Liver (tissue), 3 donors: ENCODE results near the gene SMG7.

ENCODE experiments used
- CTCF ChIP-seq: fragments of 150-350 bp; IDR thresholded peaks from 2 replicates; pipeline ENCODE4 v1.5.1; 2017; ENCODE audit warnings: improper control_type of control experiment, low read depth, low read length; ENCODE audit not compliant: missing input control
- GABPA ChIP-seq, 2 donors: IDR thresholded peaks in 1 of 2; conservative IDR thresholded peaks in 1 of 2; 2 replicates each; pipeline ENCODE4 v1.6.1; 2016; ENCODE audit warnings: antibody characterized with exemption in 2 of 2, mild to moderate bottlenecking in 1 of 2, moderate library complexity in 1 of 2
- RAD21 ChIP-seq, 2 donors: IDR thresholded peaks; 2 replicates each; pipeline ENCODE4 v1.6.1; 2016; ENCODE audit warnings: antibody characterized with exemption in 2 of 2, mild to moderate bottlenecking in 2 of 2
- YY1 ChIP-seq: IDR thresholded peaks from 2 replicates; pipeline ENCODE4 v1.6.1; 2016; ENCODE audit warnings: antibody characterized with exemption, mild to moderate bottlenecking
- donor health status: healthy.
- donor health status: healthy.

DNA sequence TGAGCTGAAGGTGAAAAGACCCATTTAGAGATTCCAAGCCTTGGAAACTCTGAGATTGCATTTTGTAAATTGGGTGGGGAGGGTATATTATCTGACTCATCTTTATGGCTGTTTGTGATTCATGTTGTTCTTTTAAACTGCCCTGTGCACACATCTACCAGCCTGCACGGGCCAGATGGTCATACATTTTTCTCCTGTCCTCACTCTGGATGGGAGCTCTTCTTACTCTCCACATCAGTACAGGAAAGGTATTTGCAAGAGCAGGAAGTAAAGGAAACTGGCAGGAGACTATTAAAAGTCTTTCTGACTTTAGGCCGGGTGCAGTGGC lies 39.8 kb upstream of the SMG7 start:
- no peak for TF ChIP-seq YY1
- TF ChIP-seq GABPA (IDR thresholded peaks at IDR 0.05 in 1 of 2, conservative IDR thresholded peaks at IDR 0.05 in 1 of 2) = no peak
- TF ChIP-seq RAD21 (IDR thresholded peaks at IDR 0.05) = no peak
- TF ChIP-seq CTCF = no peak
